M059J (cell line): ENCODE results near the gene USP3. TPM values are rescaled to one million over a fixed set of nuclear protein-coding genes. Genes with fewer than 3 reads are reported as not detected.

Experiments
- DNase-seq: peaks from one replicate; pipeline ENCODE4 v3.0.0-alpha.2; 2012; ENCODE audit warnings: low read depth
- total RNA-seq: library from RNA; depleted of rRNA; stranded (reverse); fragments of >200 nt; shearing (Covaris generic); gene quantifications from 2 replicates; pipeline ENCODE4 v1.2.3, GENCODE V29; 2014

USP3 gene
- total RNA-seq, 1 experiment from 2014 or later: 25.7 TPM

- DNase-seq: peak; percentile 90
These were observed 83.1 kb downstream of the USP3 start for GRCh38 chr15:63587527-63587926.

- DNase-seq: no peak
These were observed 84.4 kb downstream of the USP3 start for GRCh38 chr15:63588826-63589225.

- DNase-seq: no peak
These were observed 89.6 kb downstream of the USP3 start for GRCh38 chr15:63593705-63594671.

GRCh38 chr15:63595065-63595464, 90.7 kb downstream of the USP3 start:
- DNase-seq: no peak

GRCh38 chr15:63595688-63596087, 91.3 kb downstream of the USP3 start:
- DNase-seq: no peak

- no peak for DNase-seq
These were observed 92.3 kb downstream of the USP3 start for GRCh38 chr15:63596676-63597037.

- DNase-seq: no peak
These were observed 92.8 kb downstream of the USP3 start, which contains the start of gene FBXL22 for GRCh38 chr15:63597038-63597790. FBXL22 (plus strand) TSS chr15:63597387; CDS start chr15:63597393, 6 bp downstream.

- DNase-seq: no peak
These were observed 93.4 kb downstream of the USP3 start for GRCh38 chr15:63597821-63598220.

GRCh38 chr15:63598473-63599400, 94.3 kb downstream of the USP3 start:
- DNase-seq: no peak

- peak; percentile 32 for DNase-seq
These were observed 95.1 kb downstream of the USP3 start for GRCh38 chr15:63599401-63600000.

GRCh38 chr15:63600001-63600615, 95.7 kb downstream of the USP3 start:
- DNase-seq: no peak

GRCh38 chr15:63600616-63601025, 96.2 kb downstream of the USP3 start:
- DNase-seq: peak; percentile 85

- peak; percentile 36 for DNase-seq
These were observed 96.8 kb downstream of the USP3 start for GRCh38 chr15:63601026-63601703.

- peak; percentile 21 for DNase-seq
These were observed 97.4 kb downstream of the USP3 start for GRCh38 chr15:63601704-63602185.

GRCh38 chr15:63602595-63602994, 98.2 kb downstream of the USP3 start:
- DNase-seq: no peak

- DNase-seq: no peak
These were observed 99.1 kb downstream of the USP3 start for GRCh38 chr15:63603516-63603915.

- no peak for DNase-seq
These were observed 99.9 kb downstream of the USP3 start for GRCh38 chr15:63604281-63604680.

- DNase-seq: no peak
These were observed 100.6 kb downstream of the USP3 start for GRCh38 chr15:63605036-63605435.

GRCh38 chr15:63605816-63606215, 101.4 kb downstream of the USP3 start:
- no peak for DNase-seq

GRCh38 chr15:63606308-63606707, 101.9 kb downstream of the USP3 start:
- no peak for DNase-seq
